ENCODE results near the gene TTR. TPM values are rescaled to one million over a fixed set of nuclear protein-coding genes. Genes with fewer than 3 reads are reported as not detected.

Gene TTR
- total and polyA plus RNA-seq, 2 donors (not counting 1 experiment from before 2014, with no cell fraction given) = not detected

- H2AFZ ChIP-seq (ENCODE audit: insufficient read depth, low read depth, low read length, poor library complexity, severe bottlenecking) = no peak overlapping the region
- ATAC-seq (ENCODE audit: low read depth) = no peak
Observed at GRCh38 chr18:31573051-31573450, 18.6 kb upstream of the TTR start.

GRCh38 chr18:31574359-31574758 lies 17.3 kb upstream of the TTR start:
- Histone ChIP-seq H3K4me3 (ENCODE audit: control extremely low read depth in 1 of 5, extremely low read depth in 1 of 5, insufficient read depth in 1 of 5, low read depth in 2 of 5, low read length in 4 of 5) (no peak overlapping the region), H3K27me3 (replicated peaks in 1 of 4; ENCODE audit: control extremely low read depth in 1 of 4, control insufficient read depth in 3 of 4, insufficient read depth in 4 of 4, low read length in 3 of 4) (no peaks in the 10 kb centered on the region), H3K9ac (ENCODE audit: low read length) (no peak overlapping the region), H4K20me1 (ENCODE audit: control insufficient read depth, insufficient read depth, low read length, poor library complexity, severe bottlenecking) (no peaks in the 10 kb centered on the region), H3K36me3 (replicated peaks in 1 of 2; ENCODE audit: control extremely low read depth in 1 of 2, control insufficient read depth in 1 of 2, extremely low read depth in 1 of 2, insufficient read depth in 2 of 2, low read length in 1 of 2) (no peaks in the 10 kb centered on the region), H2AFZ (ENCODE audit: insufficient read depth, low read depth, low read length, poor library complexity, severe bottlenecking) (no peak overlapping the region), H3K79me2 (ENCODE audit: control insufficient read depth, insufficient read depth, low read length) (no peaks in the 10 kb centered on the region), H3K4me2 (replicated peaks; ENCODE audit: low read depth, low read length, poor library complexity, severe bottlenecking) (no peak overlapping the region), H3K27ac (ENCODE audit: low read length in 2 of 2) (no peak overlapping the region), H3K4me1 (ENCODE audit: control insufficient read depth in 2 of 2, insufficient read depth in 2 of 2, low read length in 2 of 2) (no peaks in the 10 kb centered on the region), H3K9me3 (ENCODE audit: control extremely low read depth in 1 of 3, control insufficient read depth in 2 of 3, insufficient read depth in 1 of 3, low read length in 2 of 3) (no peaks in the 10 kb centered on the region)
- ATAC-seq (ENCODE audit: low read depth) = no peak
- no peak for DNase-seq
- H3K27me3 Mint-ChIP-seq = no peaks in the 10 kb centered on the region
- ChIA-PET CTCF (interaction anchor here (1.3 kb wide), 1 partner anchor 147 kb away, joined by 3 read pairs; no protein-coding TSS in a partner anchor), POLR2A (no interaction called here)
- WGBS (ENCODE audit: insufficient coverage) = no CpG with 5 or more reads among the region's 1 CpG
- no peak overlapping the region for H3K27ac Mint-ChIP-seq
- H3K9me3 Mint-ChIP-seq (ENCODE audit: insufficient read depth) = no peaks in the 10 kb centered on the region
- no peak for TF ChIP-seq EZH2 (IDR thresholded peaks at IDR 0.05; ENCODE audit: borderline replicate concordance, insufficient read depth, low read depth, low read length, poor library complexity, severe bottlenecking)
- TF ChIP-seq CTCF (IDR thresholded peaks at IDR 0.05) = no peak
- intact Hi-C loops (cut with micrococcal nuclease) = no loop called here
- H3K4me1 Mint-ChIP-seq = no peaks in the 10 kb centered on the region
- no peak overlapping the region for H3K4me3 Mint-ChIP-seq

More at GRCh38 chr18:31573051-31573450, 18.6 kb upstream of the TTR start:
- Mint-ChIP-seq H3K27me3 (no peaks in the 10 kb centered on the region), H3K9me3 (ENCODE audit: insufficient read depth) (no peaks in the 10 kb centered on the region), H3K27ac (no peak overlapping the region), H3K4me1 (no peaks in the 10 kb centered on the region), H3K4me3 (no peak overlapping the region)
- intact Hi-C loops (cut with micrococcal nuclease) = no loop called here
- Histone ChIP-seq H3K27ac (ENCODE audit: low read length in 2 of 2) (no peak overlapping the region), H4K20me1 (ENCODE audit: control insufficient read depth, insufficient read depth, low read length, poor library complexity, severe bottlenecking) (no peaks in the 10 kb centered on the region), H3K9me3 (ENCODE audit: control extremely low read depth in 1 of 3, control insufficient read depth in 2 of 3, insufficient read depth in 1 of 3, low read length in 2 of 3) (no peaks in the 10 kb centered on the region), H3K4me3 (ENCODE audit: control extremely low read depth in 1 of 5, extremely low read depth in 1 of 5, insufficient read depth in 1 of 5, low read depth in 2 of 5, low read length in 4 of 5) (no peak overlapping the region), H3K36me3 (replicated peaks in 1 of 2; ENCODE audit: control extremely low read depth in 1 of 2, control insufficient read depth in 1 of 2, extremely low read depth in 1 of 2, insufficient read depth in 2 of 2, low read length in 1 of 2) (no peaks in the 10 kb centered on the region), H3K4me2 (replicated peaks; ENCODE audit: low read depth, low read length, poor library complexity, severe bottlenecking) (no peak overlapping the region), H3K4me1 (ENCODE audit: control insufficient read depth in 2 of 2, insufficient read depth in 2 of 2, low read length in 2 of 2) (no peaks in the 10 kb centered on the region), H3K27me3 (replicated peaks in 1 of 4; ENCODE audit: control extremely low read depth in 1 of 4, control insufficient read depth in 3 of 4, insufficient read depth in 4 of 4, low read length in 3 of 4) (no peaks in the 10 kb centered on the region), H3K9ac (ENCODE audit: low read length) (no peak overlapping the region), H3K79me2 (ENCODE audit: control insufficient read depth, insufficient read depth, low read length) (no peaks in the 10 kb centered on the region)
- DNase-seq = no peak
- TF ChIP-seq CTCF (IDR thresholded peaks at IDR 0.05) (no peak), EZH2 (IDR thresholded peaks at IDR 0.05; ENCODE audit: borderline replicate concordance, insufficient read depth, low read depth, low read length, poor library complexity, severe bottlenecking) (no peak)
- POLR2A ChIA-PET = no interaction called here
- CTCF ChIA-PET = interaction anchor here (0.8 to 1.1 kb wide), 2 partner anchors 12 to 17 kb away, joined by 3 read pairs; no protein-coding TSS in a partner anchor
- WGBS (ENCODE audit: insufficient coverage) = 86% methylated on average over 3 of the region's 3 CpGs

All from B cell (primary cell).